ENCODE measurements around the gene ST7.

Gene ST7

DNA sequence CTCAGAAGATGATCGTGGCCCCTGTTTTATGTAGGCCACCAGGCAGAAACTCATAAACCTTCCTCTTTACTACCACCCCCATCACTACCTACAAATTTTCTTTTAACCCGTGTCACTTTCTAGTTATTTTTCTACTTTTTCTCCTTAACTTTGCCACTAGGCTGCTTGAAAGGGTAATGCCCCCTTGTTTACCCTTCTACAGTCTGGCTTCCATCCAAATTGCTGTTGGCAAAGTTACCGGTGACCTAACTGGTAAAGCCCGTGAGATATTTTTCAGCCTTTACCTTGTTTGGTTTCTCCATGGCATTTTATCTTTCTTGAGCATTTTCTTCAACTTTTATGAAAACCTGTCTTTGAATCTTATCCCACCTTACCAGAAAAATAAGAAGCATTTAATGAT, 216.6 kb downstream of the ST7 start:
- no peak for DNase-seq (ENCODE audit: low spot score)
- TF ChIP-seq CTCF (IDR thresholded peaks at IDR 0.05; ENCODE audit: borderline replicate concordance, control extremely low read depth, extremely low read depth, insufficient read depth, missing control alignments), result no peak
- in situ Hi-C loops (cut with MboI; ENCODE audit: low sequenced_read_pairs, unreplicated experiment), result no loop called here

- DNase-seq (ENCODE audit: low spot score), result no peak
- TF ChIP-seq CTCF (IDR thresholded peaks at IDR 0.05; ENCODE audit: borderline replicate concordance, control extremely low read depth, extremely low read depth, insufficient read depth, missing control alignments), result no peak
- in situ Hi-C loops (cut with MboI; ENCODE audit: low sequenced_read_pairs, unreplicated experiment), result no loop called here
Measured at GRCh38 chr7:117171106-117171505, 217.8 kb downstream of the ST7 start.

- no peak for TF ChIP-seq CTCF (IDR thresholded peaks at IDR 0.05; ENCODE audit: borderline replicate concordance, control extremely low read depth, extremely low read depth, insufficient read depth, missing control alignments)
- DNase-seq (ENCODE audit: low spot score), result no peak
- in situ Hi-C loops (cut with MboI; ENCODE audit: low sequenced_read_pairs, unreplicated experiment), result no loop called here
Measured at GRCh38 chr7:117172283-117172682, 219.0 kb downstream of the ST7 start.

DNA sequence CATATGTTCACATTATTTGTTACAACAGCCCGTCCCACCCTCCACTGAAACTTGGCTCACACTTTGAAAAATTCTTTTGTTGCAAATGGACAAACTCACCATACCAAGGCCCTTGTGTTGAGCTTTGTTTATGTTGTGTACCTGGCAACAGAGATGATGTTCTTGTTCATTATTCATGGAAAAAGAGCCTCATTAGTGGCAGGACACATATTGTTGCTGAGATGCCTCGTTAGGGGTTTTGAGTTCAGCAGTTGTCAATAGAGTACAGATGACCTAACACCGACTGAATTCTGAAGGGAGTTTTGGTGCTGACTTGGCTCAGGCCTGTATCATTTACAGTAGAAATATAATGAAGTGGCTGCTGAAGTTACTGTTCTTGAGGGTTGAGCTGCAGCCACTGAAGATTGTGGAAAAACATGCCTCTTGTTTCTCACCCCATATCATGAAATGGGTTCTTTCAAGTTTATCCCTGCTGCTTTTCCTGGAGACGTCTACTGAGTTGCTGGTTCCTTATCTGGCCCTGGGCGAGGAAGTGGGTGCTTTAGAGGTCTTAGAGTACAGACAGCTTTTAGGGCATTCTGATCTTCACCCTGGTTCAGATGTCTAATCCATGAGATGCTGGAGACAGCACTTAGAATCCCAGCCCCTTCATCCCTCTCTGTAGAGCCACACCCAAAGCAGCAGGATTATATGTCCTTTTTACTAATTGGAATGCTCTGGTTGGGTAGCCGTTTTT, 219.9 kb downstream of the ST7 start:
- TF ChIP-seq CTCF (IDR thresholded peaks at IDR 0.05; ENCODE audit: borderline replicate concordance, control extremely low read depth, extremely low read depth, insufficient read depth, missing control alignments), result no peak
- no peak for DNase-seq (ENCODE audit: low spot score)
- in situ Hi-C loops (cut with MboI; ENCODE audit: low sequenced_read_pairs, unreplicated experiment), result no loop called here

- no peak for TF ChIP-seq CTCF (IDR thresholded peaks at IDR 0.05; ENCODE audit: borderline replicate concordance, control extremely low read depth, extremely low read depth, insufficient read depth, missing control alignments)
- DNase-seq (ENCODE audit: low spot score), result no peak
- in situ Hi-C loops (cut with MboI; ENCODE audit: low sequenced_read_pairs, unreplicated experiment), result no loop called here
Measured at GRCh38 chr7:117176206-117176605, 222.9 kb downstream of the ST7 start.

GRCh38 chr7:117178600-117178999, 225.3 kb downstream of the ST7 start:
- in situ Hi-C loops (cut with MboI; ENCODE audit: low sequenced_read_pairs, unreplicated experiment), result no loop called here
- no peak for TF ChIP-seq CTCF (IDR thresholded peaks at IDR 0.05; ENCODE audit: borderline replicate concordance, control extremely low read depth, extremely low read depth, insufficient read depth, missing control alignments)
- DNase-seq (ENCODE audit: low spot score), result no peak
